Measurements from ENCODE around the gene COLGALT1.
"Not testable (repeated sequence)": the region's sequence is repeated elsewhere in the genome, so short reads cannot be mapped to it uniquely, and the experiment has no call there.

Gene COLGALT1

DNA sequence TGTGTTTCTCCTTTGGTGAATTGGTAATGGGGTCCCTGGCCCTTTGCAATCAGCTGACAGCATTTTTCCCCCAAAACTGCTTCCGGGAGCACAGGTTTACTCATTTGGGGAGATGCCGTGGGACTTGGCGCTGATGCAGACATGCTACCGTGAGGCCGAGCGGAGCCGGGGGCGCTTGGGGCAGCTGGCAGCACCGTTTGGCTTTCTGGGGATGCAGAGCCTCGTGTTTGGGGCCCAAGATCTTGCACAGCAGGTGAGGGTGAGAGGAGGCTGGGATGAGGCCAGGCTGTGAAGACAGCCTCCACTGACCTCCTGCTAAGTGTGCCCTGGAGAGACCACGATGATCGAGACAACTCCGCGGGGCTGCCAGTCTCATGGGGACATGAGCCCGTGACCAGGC lies 13.4 kb upstream of the COLGALT1 start:
- no peaks in the 10 kb centered on the region for H3K9me3 Mint-ChIP-seq

DNA sequence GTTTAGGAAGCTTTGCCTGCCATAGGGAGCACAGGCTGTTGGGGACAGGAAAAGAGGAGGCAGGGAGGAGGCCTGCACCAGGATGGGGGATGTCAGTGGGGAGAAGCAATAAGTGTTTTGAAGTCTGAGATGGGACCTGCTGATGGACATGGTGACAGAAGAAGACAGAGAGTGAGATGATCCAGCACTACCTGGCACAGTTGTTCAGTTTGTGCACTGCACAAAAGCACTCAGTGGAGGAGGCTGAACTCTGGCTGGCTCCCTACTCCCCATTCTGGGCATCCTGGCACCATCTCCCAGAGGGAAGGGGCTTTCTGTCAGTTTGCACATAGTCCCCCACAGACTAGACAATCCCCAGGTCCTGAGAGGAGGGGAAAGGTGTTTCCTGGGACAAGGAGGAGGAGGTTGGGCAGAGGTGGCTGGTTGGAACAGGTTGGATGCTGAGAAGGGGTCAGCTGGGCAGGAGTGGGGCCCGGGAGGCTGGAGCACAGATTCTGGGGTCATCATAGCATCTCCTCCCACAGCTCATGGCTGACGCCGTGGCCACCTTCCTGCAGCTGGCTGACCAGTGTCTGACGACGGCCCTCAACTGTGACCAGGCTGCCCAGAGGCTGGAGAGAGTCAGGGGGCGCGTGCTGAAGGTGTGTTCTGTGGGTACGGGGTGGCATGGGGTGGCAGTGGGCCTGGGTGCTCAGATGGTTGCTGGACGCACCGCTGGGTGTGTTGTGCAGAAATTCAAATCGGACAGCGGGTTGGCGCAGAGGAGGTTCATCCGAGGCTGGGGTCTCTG lies 12.5 kb upstream of the COLGALT1 start:
- no peak for ATAC-seq

More for the DNA sequence above, 13.4 kb upstream of the COLGALT1 start:
- no peak for DNase-seq
- Mint-ChIP-seq H3K27me3 (peaks cover 5% of the 10 kb centered on the region), H3K27ac (no peak overlapping the region), H3K4me3 (no peak overlapping the region), H3K36me3 (ENCODE audit: low read depth) (no peaks in the 10 kb centered on the region), H3K4me1 (peaks cover 11% of the 10 kb centered on the region)
- ATAC-seq, result no peak

DNA sequence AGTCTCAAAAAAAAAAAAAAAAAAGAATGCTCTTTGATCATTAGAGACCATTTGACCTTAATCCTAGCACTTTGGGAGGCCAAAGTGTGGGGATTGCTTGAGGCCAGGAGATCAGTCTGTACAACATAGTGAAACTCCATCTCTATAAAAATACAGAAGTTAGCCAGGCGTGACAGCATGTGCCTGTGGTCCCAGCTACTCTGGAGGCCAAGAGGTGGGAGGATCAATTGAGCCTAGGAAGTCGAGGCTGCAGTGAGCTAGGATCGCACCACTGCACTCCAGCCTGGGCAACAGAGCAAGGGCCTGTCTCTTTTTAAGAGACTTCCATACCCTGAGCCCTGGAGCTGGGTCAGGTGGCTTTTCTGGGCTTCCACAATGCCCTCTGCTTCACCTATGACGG lies 11.5 kb upstream of the COLGALT1 start:
- ATAC-seq (no peak), DNase-seq (no peak)
- Mint-ChIP-seq H3K4me3 (no peak overlapping the region), H3K27me3 (peaks cover 2% of the 10 kb centered on the region), H3K27ac (no peak overlapping the region), H3K9me3 (no peaks in the 10 kb centered on the region), H3K4me1 (peaks cover 4% of the 10 kb centered on the region), H3K36me3 (ENCODE audit: low read depth) (no peaks in the 10 kb centered on the region)

More for the DNA sequence above, 12.5 kb upstream of the COLGALT1 start:
- DNase-seq, result no peak
- Mint-ChIP-seq H3K27me3 (peaks cover 5% of the 10 kb centered on the region), H3K36me3 (ENCODE audit: low read depth) (no peaks in the 10 kb centered on the region), H3K9me3 (no peaks in the 10 kb centered on the region), H3K27ac (no peak overlapping the region), H3K4me3 (no peak overlapping the region), H3K4me1 (peaks cover 11% of the 10 kb centered on the region)

GRCh38 chr19:17544418-17544817 lies 11.0 kb upstream of the COLGALT1 start:
- H3K9me3 Mint-ChIP-seq, result no peaks in the 10 kb centered on the region
- H3K4me1 Mint-ChIP-seq, result peaks cover 3% of the 10 kb centered on the region
- no peak overlapping the region for H3K27ac Mint-ChIP-seq
- DNase-seq (no peak), ATAC-seq (no peak)
- H3K4me3 Mint-ChIP-seq, result no peak overlapping the region
- H3K36me3 Mint-ChIP-seq (ENCODE audit: low read depth), result no peaks in the 10 kb centered on the region
- H3K27me3 Mint-ChIP-seq, result peaks cover 2% of the 10 kb centered on the region

DNA sequence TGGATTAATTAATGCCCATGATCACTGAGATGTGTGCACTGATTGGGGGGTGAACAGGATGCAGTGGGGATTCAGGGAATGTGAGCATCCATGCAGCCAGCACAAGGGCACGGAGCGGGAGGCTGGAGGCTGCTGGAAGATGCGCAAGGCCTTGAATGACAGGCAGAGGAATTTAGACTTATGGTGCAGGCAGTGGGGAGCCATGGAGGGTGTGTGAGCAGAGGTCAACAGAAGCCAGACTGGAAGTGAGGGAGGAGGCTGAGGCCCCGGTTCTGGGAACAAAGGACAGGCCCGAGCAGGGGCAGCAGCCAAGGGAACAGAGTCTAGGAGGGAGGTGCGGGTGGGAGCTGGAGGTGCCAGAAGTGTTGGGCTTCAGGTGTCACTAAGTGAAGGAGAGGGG lies 7.3 kb upstream of the COLGALT1 start:
- DNase-seq (no peak), ATAC-seq (no peak)
- H3K4me1 Mint-ChIP-seq, result no peaks in the 10 kb centered on the region
- H3K4me3 Mint-ChIP-seq, result no peak overlapping the region
- H3K27ac Mint-ChIP-seq, result no peak overlapping the region
- no peaks in the 10 kb centered on the region for H3K9me3 Mint-ChIP-seq
- no peaks in the 10 kb centered on the region for H3K27me3 Mint-ChIP-seq
- H3K36me3 Mint-ChIP-seq (ENCODE audit: low read depth), result no peaks in the 10 kb centered on the region

- Mint-ChIP-seq H3K27me3 (no peaks in the 10 kb centered on the region), H3K36me3 (ENCODE audit: low read depth) (no peaks in the 10 kb centered on the region), H3K27ac (no peak overlapping the region), H3K4me3 (no peak overlapping the region), H3K9me3 (no peaks in the 10 kb centered on the region), H3K4me1 (no peaks in the 10 kb centered on the region)
- DNase-seq (no peak), ATAC-seq (no peak)
These were observed 6.2 kb upstream of the COLGALT1 start for GRCh38 chr19:17549085-17549740.

DNA sequence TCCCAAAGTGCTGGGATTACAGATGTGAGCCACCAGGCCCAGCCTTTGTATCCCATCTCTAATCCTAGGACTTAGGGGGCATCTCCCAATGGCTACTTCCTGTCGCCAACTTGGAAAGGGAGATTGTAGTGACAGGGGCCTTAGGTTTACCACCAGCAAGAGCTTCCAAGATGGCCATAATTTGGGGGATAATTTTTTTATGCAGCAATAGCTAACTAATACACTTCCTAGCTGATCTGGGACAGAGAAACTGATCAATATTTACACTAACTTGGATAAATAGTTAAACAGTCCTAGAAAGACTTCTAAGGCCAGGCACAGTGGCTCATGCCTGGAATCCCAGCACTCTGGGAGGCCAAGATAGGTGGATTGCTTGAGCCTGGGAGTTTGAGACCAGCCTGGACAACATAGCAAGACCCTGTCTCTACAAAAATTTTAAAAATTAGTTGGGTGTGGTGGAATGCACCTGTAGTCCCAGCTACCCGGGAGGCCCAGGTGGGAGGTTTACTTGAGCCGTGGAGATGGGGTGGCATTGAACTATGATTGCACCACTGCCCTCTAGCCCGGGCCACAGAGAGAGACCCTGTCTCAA lies 5.3 kb upstream of the COLGALT1 start:
- ATAC-seq, result no peak
- H3K36me3 Mint-ChIP-seq (ENCODE audit: low read depth), result no peaks in the 10 kb centered on the region
- H3K4me1 Mint-ChIP-seq, result peaks cover 3% of the 10 kb centered on the region
- no peak overlapping the region for H3K27ac Mint-ChIP-seq
- no peak for DNase-seq
- no peaks in the 10 kb centered on the region for H3K27me3 Mint-ChIP-seq
- H3K4me3 Mint-ChIP-seq, result no peak overlapping the region
- H3K9me3 Mint-ChIP-seq, result no peaks in the 10 kb centered on the region

DNA sequence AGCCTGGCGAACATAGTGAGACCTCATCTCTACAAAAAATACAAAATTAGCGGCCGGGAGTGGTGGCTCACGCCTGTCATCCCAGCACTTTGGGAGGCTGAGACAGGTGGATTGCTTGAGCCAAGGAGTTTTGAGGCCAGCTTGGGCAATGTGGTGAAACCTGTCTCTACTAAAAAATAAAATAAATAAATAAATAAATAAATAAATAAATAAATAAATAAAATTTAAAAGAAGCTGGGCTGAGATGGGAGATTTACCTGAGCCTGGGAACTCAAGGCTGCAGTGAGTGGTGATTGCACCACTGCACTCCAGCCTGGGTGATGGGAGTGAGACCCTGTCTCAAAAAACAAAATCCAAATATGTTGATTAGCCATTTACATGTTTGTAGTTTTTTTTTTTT lies 2.7 kb upstream of the COLGALT1 start:
- H3K4me1 Mint-ChIP-seq, result peaks cover 12% of the 10 kb centered on the region
- not testable (repeated sequence) for H3K27me3 Mint-ChIP-seq; H3K27ac Mint-ChIP-seq; H3K9me3 Mint-ChIP-seq; H3K36me3 Mint-ChIP-seq (ENCODE audit: low read depth); H3K4me3 Mint-ChIP-seq; DNase-seq; ATAC-seq

DNA sequence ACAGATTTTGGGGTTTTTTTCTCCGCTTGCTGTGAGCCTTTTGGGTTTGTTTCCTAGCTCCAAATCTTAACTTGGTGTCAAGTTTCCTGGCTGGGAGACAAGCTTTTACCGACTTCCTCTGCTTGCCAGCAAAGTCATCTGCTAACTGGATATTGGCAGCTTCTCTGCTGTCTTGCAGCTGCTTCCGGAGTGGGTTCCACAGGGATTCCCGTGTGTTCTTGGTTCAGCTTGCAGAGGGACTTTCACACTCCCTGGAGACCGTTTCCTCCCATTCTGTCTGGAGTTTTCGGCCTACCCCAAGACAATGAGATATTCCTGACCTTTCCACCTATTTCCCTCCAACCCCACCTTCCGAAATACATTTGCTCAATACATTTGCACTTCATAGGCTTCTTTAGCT lies 2.2 kb upstream of the COLGALT1 start:
- ATAC-seq (no peak), DNase-seq (no peak)
- Mint-ChIP-seq H3K27ac (no peak overlapping the region), H3K4me3 (no peak overlapping the region), H3K36me3 (ENCODE audit: low read depth) (peaks cover 8% of the 10 kb centered on the region), H3K9me3 (no peaks in the 10 kb centered on the region), H3K27me3 (no peaks in the 10 kb centered on the region), H3K4me1 (peaks cover 12% of the 10 kb centered on the region)

GRCh38 chr19:17554968-17555479 lies 425 bp upstream of the COLGALT1 start:
- H3K36me3 Mint-ChIP-seq (ENCODE audit: low read depth), result peaks cover 21% of the 10 kb centered on the region
- no peaks in the 10 kb centered on the region for H3K27me3 Mint-ChIP-seq
- peak overlapping the region; percentile 73 for H3K27ac Mint-ChIP-seq
- no peaks in the 10 kb centered on the region for H3K9me3 Mint-ChIP-seq
- H3K4me1 Mint-ChIP-seq, result peaks cover 12% of the 10 kb centered on the region
- H3K4me3 Mint-ChIP-seq, result peak overlapping the region; percentile 84
- peak; percentile 17 for ATAC-seq
- DNase-seq, result no peak

DNA sequence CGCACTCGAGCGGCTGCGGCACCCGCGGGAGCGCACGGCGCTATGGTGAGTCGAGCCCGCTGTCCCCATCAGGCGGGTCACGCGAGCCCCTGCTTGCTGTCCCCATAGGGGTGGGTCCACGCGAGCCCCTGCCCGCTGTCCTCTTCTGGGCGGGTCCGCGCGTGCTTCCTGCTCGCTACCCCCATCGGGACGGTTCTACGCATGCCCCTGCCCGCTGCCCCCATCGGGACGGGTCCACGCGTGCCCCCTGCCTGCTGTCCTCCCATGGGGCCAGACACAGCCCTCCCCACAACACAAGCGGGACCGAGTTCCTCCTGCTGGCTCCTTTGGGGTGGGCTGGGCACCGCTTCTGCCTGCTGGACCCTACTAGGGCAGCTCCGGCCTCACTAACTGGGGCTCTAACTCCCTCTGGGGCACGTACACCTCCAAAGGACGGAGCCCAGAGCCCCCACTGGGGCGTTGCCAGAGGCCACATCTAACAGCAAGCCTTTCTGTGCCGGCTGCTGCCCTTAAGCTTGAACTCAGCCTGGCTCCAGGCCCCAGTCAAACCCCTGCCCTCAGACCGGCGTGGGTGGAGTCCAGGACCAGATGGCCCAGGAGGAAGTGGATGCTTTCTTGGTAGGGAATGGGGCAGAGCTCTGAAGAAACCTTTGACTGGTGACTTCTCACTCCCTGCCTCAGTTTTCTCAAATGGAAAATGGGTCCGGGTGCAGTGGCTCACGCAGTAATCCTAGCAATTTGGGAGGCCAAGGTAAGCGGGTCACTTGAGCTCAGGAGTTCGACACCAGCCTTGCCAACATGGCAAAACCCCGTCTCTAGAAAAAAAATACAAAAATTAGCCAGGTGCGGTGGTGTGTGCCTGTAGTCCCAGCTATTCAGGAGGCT lies 722 bp downstream of the COLGALT1 start:
- Mint-ChIP-seq H3K4me3 (peak overlapping the region; percentile 84), H3K9me3 (no peaks in the 10 kb centered on the region), H3K36me3 (ENCODE audit: low read depth) (peaks cover 26% of the 10 kb centered on the region), H3K27ac (peak overlapping the region; percentile 76), H3K4me1 (peaks cover 12% of the 10 kb centered on the region), H3K27me3 (no peaks in the 10 kb centered on the region)
- peak; percentile 51 for DNase-seq
- ATAC-seq, result peak; percentile 27

DNA sequence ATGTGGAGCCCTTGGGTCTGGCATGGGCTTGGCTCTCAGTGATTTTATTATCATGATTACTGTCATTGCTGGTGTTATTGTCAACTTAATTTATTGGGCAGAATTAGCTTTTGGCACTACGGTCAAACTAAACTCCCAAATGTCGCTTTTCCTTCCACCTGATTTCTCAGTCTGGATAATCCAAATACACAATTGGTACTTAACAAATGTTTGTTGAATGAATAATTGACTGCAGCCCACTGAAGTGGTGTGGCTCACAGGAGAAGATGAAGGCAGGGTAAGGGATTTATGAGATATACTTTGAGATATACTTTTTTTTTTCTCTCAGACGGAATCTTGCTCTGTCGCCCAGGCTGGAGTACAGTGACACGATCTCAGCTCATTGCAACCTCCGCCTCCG lies 1.5 kb downstream of the COLGALT1 start:
- Mint-ChIP-seq H3K27ac (peak overlapping the region; percentile 76), H3K9me3 (no peaks in the 10 kb centered on the region), H3K4me3 (peak overlapping the region; percentile 84), H3K4me1 (peaks cover 12% of the 10 kb centered on the region), H3K27me3 (no peaks in the 10 kb centered on the region), H3K36me3 (ENCODE audit: low read depth) (peaks cover 30% of the 10 kb centered on the region)
- DNase-seq (no peak), ATAC-seq (no peak)

- peaks cover 12% of the 10 kb centered on the region for H3K4me1 Mint-ChIP-seq
These were observed 2.0 kb downstream of the COLGALT1 start for GRCh38 chr19:17557466-17557865.

GRCh38 chr19:17560205-17560595 lies 4.8 kb downstream of the COLGALT1 start:
- Mint-ChIP-seq H3K4me1 (peaks cover 8% of the 10 kb centered on the region), H3K27ac (no peak overlapping the region)

More at GRCh38 chr19:17557466-17557865, 2.0 kb downstream of the COLGALT1 start:
- Mint-ChIP-seq H3K27ac (peak overlapping the region; percentile 76), H3K9me3 (no peaks in the 10 kb centered on the region), H3K27me3 (no peaks in the 10 kb centered on the region), H3K4me3 (peak overlapping the region; percentile 84), H3K36me3 (ENCODE audit: low read depth) (peaks cover 32% of the 10 kb centered on the region)
- DNase-seq (no peak), ATAC-seq (no peak)

More at GRCh38 chr19:17560205-17560595, 4.8 kb downstream of the COLGALT1 start:
- H3K9me3 Mint-ChIP-seq, result no peaks in the 10 kb centered on the region
- ATAC-seq (no peak), DNase-seq (no peak)
- H3K36me3 Mint-ChIP-seq (ENCODE audit: low read depth), result peaks cover 45% of the 10 kb centered on the region
- H3K4me3 Mint-ChIP-seq, result no peak overlapping the region
- H3K27me3 Mint-ChIP-seq, result no peaks in the 10 kb centered on the region
